ENCODE measurements around the gene LINGO4.
A peak's percentile ranks its signal among the peaks of the same experiment; 100 is the strongest.
"Not testable (repeated sequence)": the region's sequence is repeated elsewhere in the genome, so short reads cannot be mapped to it uniquely, and the experiment has no call there.

Gene LINGO4

DNA sequence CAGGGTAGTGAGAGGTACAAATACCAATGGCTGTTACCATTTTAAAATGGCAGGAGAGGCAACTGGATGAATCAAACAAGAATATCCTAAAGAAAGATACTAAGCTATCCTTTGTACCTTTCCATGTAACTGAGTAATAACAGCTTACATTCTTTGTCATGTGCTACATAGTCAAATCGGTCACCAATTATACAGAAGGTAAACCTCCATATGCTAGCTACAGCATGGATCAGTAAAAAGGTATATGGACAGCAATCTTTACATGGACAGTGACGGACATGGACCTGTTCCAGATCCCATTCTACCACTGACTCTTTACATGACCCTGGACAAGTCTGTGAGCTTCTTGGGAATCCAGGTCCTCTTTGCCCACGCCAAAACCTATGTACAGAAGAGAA lies 28.6 kb downstream of the LINGO4 start:
- FAIRE-seq = no peak

DNA sequence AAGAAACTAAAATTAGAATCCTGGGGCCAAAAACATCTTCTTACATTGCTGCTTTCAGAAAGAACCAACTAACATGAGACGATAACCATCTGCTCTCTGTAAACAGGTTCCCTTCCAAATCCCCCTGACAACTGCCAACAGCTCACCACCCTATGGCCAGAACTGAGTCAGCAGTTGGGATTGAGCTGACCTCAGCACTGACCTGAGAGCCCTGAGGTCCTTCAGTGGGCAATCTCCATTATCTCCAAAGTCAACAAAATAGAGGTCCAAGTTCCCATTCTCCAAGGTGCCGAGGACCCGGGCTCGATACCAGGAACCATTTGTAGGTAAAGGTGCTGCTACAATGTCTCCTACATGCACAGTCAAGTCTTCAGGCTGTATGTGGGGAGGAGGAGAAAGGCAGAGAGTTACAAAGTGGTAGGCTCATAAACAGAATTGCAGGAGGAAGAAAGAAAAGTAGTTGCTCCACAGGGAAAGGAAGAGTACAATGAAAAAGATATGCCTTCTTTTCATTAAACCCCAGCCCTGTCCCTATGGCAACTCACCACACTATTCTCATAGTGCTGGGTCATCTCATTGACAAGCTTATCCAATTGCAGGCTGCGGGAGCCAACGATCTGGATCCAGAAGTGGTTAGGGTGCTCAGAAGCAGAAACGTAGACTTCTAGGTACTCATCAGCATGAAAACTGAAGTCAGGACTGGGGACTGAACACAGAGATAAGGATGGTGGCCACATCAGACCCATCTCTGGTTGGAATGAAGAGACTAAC lies 29.1 kb downstream of the LINGO4 start:
- FAIRE-seq = no peak

DNA sequence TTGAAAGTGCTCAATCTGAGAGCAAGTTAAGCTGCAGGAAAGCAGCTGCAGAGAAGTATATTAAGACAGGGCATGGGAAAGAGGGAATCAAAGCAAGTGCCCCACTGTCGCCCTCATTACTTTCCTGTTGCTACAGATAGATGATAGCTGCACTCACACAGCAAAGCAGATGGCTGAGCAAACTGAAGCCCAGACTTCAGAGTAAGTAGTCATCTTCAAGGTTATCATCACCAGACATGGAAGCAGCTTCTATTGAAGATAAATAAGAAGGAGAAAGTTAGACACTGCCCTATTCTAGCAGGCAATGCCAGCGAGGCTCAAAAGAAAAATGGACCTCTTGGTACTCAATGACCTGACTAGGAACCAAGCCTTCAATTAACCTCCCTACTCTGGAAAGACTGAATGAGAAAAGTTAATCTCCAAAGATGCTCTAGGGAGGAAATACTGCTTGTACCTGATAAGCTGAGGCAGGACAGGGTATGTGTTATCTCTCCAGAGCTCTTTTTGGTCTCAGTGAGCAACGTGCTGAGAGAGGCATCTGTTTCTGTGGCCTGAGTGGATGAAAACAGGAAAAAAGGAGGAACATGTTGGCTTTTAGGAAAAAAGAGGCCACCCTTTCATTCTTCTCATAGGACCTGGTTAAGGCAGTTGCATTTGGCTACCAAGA lies 30.8 kb downstream of the LINGO4 start:
- FAIRE-seq = no peak

DNA sequence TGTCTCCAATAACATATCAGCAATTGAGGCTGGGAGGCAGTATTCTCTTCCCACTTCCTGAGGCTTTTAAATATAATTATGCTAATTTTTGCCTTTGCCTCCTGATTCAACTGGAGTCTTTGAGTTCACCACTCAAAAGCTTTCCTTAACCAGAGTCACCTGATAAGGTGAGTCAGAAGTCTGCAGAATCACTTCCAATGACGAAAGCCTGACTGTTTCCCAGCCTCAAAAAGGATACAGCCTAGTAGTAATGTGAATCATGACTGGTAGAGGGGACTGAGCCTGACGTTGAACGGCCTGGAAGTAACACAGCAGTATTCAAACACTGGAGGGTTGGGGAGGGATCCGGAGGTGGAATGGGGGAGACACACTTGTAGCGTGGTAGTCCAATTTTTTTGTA lies 31.5 kb downstream of the LINGO4 start:
- FAIRE-seq = no peak

DNA sequence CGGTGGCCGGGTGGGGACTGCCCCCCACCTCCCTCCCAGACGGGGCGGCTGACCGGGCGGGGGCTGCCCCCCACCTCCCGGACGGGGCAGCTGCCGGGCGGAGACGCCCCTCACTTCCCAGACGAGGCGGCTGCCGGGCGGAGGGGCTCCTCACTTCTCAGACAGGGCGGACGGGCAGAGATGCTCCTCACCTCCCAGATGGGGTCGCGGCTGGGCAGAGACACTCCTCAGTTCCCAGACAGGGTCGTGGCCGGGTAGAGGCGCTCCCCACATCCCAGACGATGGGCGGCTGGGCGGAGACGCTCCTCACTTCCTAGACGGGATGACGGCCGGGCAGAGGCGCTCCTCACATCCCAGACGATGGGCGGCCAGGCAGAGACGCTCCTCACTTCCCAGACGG lies 35.9 kb downstream of the LINGO4 start:
- FAIRE-seq = not testable (repeated sequence)

DNA sequence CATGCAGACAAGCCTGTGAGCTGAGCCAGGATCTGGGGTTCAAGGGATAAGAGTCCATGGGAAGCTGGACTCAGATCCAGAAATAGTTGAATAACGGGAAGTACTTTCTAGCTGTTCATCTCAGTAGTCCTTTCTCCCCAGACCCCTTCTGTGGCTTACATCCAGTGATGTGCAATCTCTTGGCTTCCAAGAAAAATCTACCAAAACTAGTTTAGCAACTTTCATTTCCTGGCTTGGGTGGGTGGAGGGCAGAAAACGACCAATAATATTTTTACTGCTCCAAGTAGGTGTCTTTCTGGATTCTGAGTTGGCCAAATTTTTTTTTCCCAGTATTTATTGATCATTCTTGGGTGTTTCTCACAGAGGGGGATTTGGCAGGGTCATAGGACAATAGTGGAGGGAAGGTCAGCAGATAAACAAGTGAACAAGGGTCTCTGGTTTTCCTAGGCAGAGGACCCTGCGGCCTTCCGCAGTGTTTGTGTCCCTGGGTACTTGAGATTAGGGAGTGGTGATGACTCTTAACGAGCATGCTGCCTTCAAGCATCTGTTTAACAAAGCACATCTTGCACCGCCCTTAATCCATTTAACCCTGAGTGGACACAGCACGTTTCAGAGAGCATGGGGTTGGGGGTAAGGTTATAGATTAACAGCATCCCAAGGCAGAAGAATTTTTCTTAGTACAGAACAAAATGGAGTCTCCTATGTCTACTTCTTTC lies 36.7 kb downstream of the LINGO4 start:
- FAIRE-seq = not testable (repeated sequence)

DNA sequence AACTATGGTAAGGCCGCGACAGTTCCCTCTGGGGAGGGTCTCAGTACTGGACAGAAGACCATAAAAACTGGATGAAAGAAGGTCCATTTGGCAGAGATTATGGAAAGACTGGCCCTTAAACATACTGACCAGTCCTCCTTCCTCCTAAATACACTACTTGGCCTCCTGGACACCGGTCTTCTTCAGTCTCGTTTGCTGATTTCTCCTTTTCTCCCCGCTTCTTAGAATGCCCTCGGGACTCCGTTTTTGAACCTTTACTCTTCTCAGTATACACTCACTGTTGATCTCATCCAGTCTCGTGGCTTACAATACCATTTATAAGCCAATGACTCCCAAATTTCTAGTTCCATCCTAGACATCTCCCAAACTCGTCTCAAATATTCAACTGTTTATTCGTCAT lies 41.2 kb downstream of the LINGO4 start:
- no peak for FAIRE-seq

DNA sequence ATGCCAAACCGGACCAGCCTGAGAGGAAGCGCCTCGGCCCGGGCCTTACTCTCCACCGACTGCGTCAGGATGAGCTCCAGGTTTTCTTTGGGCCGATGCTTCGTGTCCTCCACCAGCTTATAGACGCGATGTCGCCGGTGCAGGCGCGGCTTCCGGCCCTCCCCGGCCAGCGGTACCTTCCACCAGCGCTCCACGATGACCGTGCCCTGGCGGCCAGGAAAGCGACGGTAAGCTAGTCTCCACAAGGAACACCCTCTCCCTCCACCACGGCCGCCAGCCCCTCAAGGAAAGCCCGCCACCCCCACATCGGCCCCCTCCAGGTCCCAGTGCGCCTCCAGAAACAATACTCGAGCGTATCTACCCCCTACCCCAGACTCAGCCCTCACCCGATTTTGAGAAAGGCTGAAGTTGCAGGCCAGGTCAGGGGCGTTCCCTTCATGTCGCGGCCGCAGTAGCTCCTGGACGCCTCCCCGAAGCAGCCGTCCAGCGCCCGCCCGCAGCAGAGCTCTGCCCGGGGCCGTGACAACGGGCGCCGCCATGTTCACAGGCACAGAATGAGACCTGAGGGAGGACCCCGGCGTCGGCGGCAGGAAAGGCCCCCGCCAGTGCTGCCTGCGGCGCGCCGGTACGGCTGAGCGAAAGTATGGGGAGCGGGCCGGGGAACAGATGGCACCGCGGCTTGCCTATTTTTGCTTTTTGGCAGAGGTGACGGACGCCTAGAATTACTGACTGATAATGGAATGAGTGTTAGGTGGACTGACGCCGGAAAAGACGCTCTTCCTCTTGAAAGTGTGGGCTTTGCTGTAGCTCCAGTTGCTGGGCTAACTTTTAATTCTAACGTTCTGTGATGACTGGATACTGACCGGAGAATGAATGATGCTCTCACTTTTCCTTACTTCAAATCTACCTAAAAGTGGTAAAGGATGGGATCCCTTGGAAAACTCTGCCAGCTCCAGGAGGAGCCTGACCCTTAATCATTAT lies 42.0 kb downstream of the LINGO4 start, which contains the start of gene MRPL9:
MRPL9 (minus strand) TSS at position 556 of the 981 bp plus-strand sequence; CDS start at position 539, 17 bp downstream.
- FAIRE-seq = peak; percentile 25

DNA sequence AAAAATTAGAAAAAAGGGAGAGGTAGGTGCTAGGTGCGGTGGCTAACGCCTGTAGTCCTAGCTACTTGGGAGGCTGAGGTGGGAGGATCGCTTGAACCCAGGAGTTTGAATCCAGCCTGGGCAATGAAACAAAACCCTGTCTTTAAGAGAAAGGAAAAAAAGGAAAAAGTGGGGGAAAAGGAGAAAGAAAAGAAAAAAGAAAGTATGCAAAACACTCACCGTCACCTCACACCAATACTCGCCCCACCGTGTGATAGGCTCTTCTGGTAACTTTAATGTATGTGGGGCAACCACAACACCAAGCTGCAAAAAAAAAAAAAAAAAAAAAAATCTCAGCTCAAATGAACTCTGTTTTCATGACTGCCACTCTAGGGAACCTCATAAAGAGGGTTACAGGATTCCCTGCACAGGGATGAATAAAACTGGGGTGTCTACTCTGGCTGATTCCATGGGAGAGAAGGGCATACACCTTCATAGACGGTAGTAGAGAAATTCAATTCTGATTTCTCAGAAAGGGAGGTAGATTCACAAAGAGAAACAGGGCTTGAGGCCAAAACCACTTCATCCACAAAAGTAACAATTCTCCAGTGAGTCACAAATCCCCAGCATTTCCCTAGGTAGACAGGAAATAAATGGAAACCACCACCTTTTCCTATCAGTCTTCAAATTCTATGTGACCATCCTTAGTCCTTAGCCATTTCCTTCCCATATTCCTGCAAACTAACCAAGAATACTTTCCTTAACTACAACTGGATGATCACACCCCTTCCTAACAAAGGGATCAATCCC lies 44.4 kb downstream of the LINGO4 start:
- FAIRE-seq = no peak

DNA sequence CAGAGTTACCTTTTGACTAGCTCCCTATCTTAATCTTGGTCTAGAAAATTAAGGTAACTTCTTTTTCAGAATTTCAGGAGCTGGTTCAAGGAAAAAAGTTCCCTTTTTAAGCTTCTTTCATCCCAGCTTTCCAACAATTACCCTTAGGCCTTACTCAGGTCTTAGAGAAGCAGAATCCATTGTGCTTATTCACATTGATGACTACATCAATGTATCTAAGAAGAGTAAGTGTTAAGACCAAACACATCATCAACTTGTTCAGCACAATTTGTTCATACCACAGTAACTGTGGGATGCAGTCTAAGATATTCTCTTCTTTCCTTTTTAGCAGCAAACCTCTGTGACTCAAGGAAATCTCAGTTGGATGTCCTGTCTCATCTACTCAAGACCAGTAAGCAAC lies 46.0 kb downstream of the LINGO4 start:
- FAIRE-seq = no peak

DNA sequence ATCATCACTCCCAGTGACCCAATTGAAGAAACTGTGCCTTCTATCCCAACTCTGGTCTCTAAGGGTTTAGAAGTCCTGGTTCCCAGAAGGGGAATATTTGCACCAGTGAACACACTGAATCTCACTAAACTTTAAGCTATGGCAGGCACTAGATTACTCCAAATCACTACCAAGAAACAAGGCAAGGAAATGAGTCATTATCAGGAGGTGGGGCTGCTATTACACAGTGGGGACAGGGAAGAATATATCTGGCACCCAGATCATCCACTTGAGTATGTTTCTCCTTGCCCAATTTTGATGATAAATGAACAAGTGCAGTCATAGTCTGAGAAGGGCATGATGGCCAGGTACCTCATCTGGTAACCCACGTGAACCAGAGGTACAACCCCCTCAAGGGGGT lies 48.9 kb downstream of the LINGO4 start:
- no peak for FAIRE-seq
